ENCODE data around the gene TGFBR3. TPM values are rescaled to one million over a fixed set of nuclear protein-coding genes. Genes with fewer than 3 reads are reported as not detected.

Gene TGFBR3
- total RNA-seq, 1 donor from 2014 or later = 51.7 TPM

DNA sequence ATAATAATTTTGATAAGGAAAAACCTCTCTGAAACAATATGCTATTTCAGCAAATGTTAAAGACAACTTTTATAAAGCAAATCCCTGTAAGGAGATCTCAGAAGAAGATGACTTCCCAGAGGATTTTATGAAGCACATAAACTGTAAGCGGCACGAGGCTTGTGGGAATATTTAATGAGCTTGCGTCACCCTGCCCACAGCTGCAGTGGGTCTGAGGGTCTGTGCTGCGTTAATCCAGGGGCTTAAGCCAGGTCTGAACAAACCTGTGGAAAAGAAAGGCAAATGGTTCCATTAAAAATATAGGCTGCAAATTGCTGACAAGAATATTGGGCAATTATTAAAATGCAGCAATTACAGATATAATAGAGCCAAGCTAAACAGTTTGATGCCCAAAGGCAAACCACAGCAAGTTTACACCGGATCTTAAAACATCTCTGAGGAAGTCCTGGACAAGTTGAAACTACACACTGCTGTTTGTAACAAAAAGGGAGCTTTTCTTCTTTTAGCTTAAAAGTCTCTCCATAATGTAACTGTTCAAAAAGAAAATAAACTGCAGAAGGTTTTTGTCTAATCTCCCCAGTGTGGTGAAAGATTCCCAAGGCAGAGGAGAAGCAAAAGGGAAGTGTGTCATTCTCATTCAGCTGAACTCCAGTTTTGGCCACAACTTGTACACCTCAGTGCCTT is 21.8 kb downstream of the TGFBR3 start:
- Histone ChIP-seq H3K4me3 (no peak overlapping the region), H3K9me3 (no peaks in the 10 kb centered on the region), H3K4me1 (peaks cover 17% of the 10 kb centered on the region), H3K36me3 (peaks cover 13% of the 10 kb centered on the region), H3K27ac (no peak overlapping the region), H3K27me3 (ENCODE audit: low read depth) (no peaks in the 10 kb centered on the region)
- DNase-seq (no peak), ATAC-seq (no peak)
- intact Hi-C loops (cut with DNase I) = no loop called here
- TF ChIP-seq, protein P1, sequence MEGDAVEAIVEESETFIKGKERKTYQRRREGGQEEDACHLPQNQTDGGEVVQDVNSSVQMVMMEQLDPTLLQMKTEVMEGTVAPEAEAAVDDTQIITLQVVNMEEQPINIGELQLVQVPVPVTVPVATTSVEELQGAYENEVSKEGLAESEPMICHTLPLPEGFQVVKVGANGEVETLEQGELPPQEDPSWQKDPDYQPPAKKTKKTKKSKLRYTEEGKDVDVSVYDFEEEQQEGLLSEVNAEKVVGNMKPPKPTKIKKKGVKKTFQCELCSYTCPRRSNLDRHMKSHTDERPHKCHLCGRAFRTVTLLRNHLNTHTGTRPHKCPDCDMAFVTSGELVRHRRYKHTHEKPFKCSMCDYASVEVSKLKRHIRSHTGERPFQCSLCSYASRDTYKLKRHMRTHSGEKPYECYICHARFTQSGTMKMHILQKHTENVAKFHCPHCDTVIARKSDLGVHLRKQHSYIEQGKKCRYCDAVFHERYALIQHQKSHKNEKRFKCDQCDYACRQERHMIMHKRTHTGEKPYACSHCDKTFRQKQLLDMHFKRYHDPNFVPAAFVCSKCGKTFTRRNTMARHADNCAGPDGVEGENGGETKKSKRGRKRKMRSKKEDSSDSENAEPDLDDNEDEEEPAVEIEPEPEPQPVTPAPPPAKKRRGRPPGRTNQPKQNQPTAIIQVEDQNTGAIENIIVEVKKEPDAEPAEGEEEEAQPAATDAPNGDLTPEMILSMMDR (IDR thresholded peaks at IDR 0.05) = no peak

DNA sequence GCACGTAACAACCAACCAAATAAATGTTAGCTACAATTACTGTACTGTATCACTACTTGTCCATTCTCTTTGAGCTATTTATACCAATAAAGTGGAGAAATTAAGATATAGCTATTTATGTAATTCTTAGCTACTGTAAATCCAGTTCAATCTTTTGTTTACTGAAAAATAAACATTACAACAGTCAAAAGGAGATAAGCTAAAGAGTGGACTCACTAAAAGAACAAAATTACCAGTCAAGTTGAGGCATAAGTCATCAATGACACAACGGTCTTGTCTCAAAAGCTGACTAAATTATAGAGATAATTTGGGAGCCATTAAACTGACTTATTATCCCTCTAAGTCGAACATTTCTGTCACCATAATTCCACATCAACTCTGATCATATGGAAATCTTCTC is 22.5 kb downstream of the TGFBR3 start:
- peaks cover 17% of the 10 kb centered on the region for H3K4me1 ChIP-seq
- no peak overlapping the region for H3K4me3 ChIP-seq
- no peaks in the 10 kb centered on the region for H3K27me3 ChIP-seq (ENCODE audit: low read depth)
- H3K36me3 ChIP-seq = peaks cover 13% of the 10 kb centered on the region
- intact Hi-C loops (cut with DNase I) = no loop called here
- no peaks in the 10 kb centered on the region for H3K9me3 ChIP-seq
- TF ChIP-seq, protein P1 (IDR thresholded peaks at IDR 0.05) = no peak
- no peak for DNase-seq
- ATAC-seq = no peak
- no peak overlapping the region for H3K27ac ChIP-seq

DNA sequence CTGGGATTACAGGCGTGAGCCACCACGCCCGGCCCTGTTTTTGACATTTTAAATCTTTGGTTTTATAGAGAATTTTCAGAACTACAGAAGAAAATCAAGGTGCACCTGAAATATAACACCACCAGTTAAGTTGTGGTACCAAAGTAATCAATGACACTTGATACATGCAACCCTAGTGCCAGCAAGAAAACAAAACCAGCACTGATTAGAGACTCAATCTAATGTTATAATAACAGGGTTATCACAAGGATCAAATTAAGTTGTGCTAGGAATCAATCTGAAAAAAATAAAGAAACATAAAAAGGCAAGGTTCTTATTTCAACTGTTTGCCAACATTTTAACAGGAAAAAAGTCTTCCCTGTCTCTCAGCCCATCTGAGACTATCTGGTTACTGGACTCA is 23.8 kb downstream of the TGFBR3 start:
- no peak for ATAC-seq
- no peaks in the 10 kb centered on the region for H3K27me3 ChIP-seq (ENCODE audit: low read depth)
- DNase-seq = no peak
- H3K4me3 ChIP-seq = no peak overlapping the region
- H3K4me1 ChIP-seq = peaks cover 12% of the 10 kb centered on the region
- no peaks in the 10 kb centered on the region for H3K9me3 ChIP-seq
- no peak overlapping the region for H3K27ac ChIP-seq
- H3K36me3 ChIP-seq = peaks cover 13% of the 10 kb centered on the region
- TF ChIP-seq, protein P1 (IDR thresholded peaks at IDR 0.05) = no peak
- intact Hi-C loops (cut with DNase I) = no loop called here

DNA sequence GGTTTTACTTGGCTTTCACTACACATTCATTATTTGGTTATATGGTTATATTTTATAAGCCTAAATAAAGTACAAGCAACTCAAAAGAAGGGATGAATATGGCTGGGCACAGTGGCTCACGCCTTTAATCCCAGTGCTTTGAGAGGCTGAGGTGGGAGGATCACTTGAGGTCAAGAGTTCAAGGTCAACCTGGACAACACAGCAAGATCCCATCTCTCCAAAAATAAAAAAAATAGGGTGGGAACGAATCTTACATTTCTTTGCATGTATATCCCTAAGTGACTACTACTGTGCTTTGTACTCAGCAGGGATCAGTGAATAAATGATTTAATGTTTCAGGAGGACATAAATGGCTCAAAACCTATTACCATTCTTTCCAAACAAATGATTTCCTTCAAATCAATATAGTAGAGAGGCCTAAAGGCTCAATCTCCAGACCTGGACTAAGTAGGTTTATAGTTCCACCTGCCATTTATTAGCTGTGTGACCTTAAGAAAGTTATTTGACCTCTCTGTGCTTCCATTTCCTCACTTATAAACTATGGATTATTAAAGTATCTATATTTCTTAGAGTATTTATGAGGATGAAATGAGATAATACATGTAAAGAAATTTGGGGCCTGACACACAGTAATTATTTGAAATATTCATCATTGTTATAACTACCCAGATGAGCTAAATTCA is 28.3 kb downstream of the TGFBR3 start:
- Histone ChIP-seq H3K4me1 (no peaks in the 10 kb centered on the region), H3K9me3 (no peaks in the 10 kb centered on the region), H3K27ac (no peak overlapping the region), H3K36me3 (peaks cover 13% of the 10 kb centered on the region), H3K4me3 (no peak overlapping the region), H3K27me3 (ENCODE audit: low read depth) (no peaks in the 10 kb centered on the region)
- no peak for ATAC-seq
- TF ChIP-seq, protein P1 (IDR thresholded peaks at IDR 0.05) = no peak
- intact Hi-C loops (cut with DNase I) = no loop called here
- no peak for DNase-seq

DNA sequence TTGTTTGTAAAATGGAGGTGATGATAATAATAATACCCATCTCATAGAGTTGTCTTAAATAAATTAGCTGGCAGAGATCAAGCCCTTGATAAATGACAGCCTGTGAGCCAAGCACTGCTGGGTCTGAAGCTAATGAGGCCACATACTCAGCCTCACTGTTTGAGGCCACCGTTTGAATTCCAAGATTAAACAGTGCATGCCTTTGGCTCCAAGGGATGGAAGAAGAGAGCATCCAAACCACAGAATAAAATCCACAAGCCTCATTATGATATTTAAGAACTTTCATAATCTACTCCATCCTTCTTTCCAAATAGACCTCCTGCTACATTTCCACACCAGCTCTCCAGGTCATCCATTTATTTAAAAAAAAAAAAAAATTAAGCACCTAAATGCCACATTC is 29.0 kb downstream of the TGFBR3 start:
- TF ChIP-seq, protein P1 (IDR thresholded peaks at IDR 0.05) = no peak
- DNase-seq (no peak), ATAC-seq (no peak)
- H3K4me3 ChIP-seq = no peak overlapping the region
- no peaks in the 10 kb centered on the region for H3K27me3 ChIP-seq (ENCODE audit: low read depth)
- peaks cover 13% of the 10 kb centered on the region for H3K36me3 ChIP-seq
- H3K4me1 ChIP-seq = peaks cover 1% of the 10 kb centered on the region
- intact Hi-C loops (cut with DNase I) = no loop called here
- H3K27ac ChIP-seq = no peak overlapping the region
- no peaks in the 10 kb centered on the region for H3K9me3 ChIP-seq
